Globus pallidus (tissue), 1 donor: ENCODE measurements around the gene TAF9.
"Not testable (repeated sequence)": the region's sequence is repeated elsewhere in the genome, so short reads cannot be mapped to it uniquely, and the experiment has no call there.

Experiments used
- DNase-seq: peaks from one replicate; pipeline ENCODE4 v3.0.0-alpha.2; 2015; ENCODE audit warnings: low spot score

TAF9 gene

GRCh38 chr5:69335341-69335935 lies 33.9 kb downstream of the TAF9 start:
- DNase-seq: no peak

GRCh38 chr5:69334793-69335268 lies 34.5 kb downstream of the TAF9 start:
- peak; percentile 79 for DNase-seq

- DNase-seq: not testable (repeated sequence)
These were observed 35.5 kb downstream of the TAF9 start for GRCh38 chr5:69333668-69334315.

- no peak for DNase-seq
These were observed 37.5 kb downstream of the TAF9 start for GRCh38 chr5:69331528-69332445.

- DNase-seq: no peak
These were observed 39.3 kb downstream of the TAF9 start for GRCh38 chr5:69329905-69330489.

GRCh38 chr5:69326365-69326764 lies 43.0 kb downstream of the TAF9 start:
- no peak for DNase-seq

GRCh38 chr5:69317391-69317790 lies 51.9 kb downstream of the TAF9 start:
- DNase-seq: no peak

GRCh38 chr5:69315972-69316371 lies 53.3 kb downstream of the TAF9 start:
- no peak for DNase-seq
